BJ (cell line): Measurements from ENCODE around the gene PANK2. TPM values are rescaled to one million over a fixed set of nuclear protein-coding genes. Genes with fewer than 3 reads are reported as not detected.

ENCODE experiments used
- CTCF ChIA-PET: fragments of 350-600 bp; formaldehyde crosslinking; extraction: SDS; loops from one replicate; lab custom pipeline; 2021; ENCODE audit warnings: antibody characterized with exemption, inconsistent platforms; lab: Yijun Ruan, JAX
- POLR2A ChIA-PET: fragments of 300-600 bp; sonication (Branson Sonifier 250); formaldehyde crosslinking; extraction: SDS; loops from one replicate; lab custom pipeline; 2021; ENCODE audit warnings: antibody characterized with exemption; lab: Charles Lee
- DNase-seq: peaks from one replicate; pipeline ENCODE4 v3.0.0-alpha.2; 2011; ENCODE audit warnings: low read depth
- H3K27me3 ChIP-seq: 2 replicates; pipeline ENCODE4 v1.6.0; 2011; ENCODE audit warnings: low read length; ENCODE audit not compliant: control insufficient read depth, insufficient read depth
- H3K36me3 ChIP-seq: 2 replicates; pipeline ENCODE4 v1.5.1; 2011; ENCODE audit warnings: low read length; ENCODE audit not compliant: control insufficient read depth, insufficient read depth
- H3K4me3 ChIP-seq: 2 replicates; pipeline ENCODE4 v1.5.1; 2011; ENCODE audit warnings: low read depth, mild to moderate bottlenecking, control low read depth, low read length
- polyA plus RNA-seq: library from polyadenylated mRNA; depleted of rRNA; stranded (reverse); fragments of >200 nt; gene quantifications from 2 replicates; pipeline ENCODE4 v1.2.3, GENCODE V29; 2011
- TF ChIP-seq, protein P1 (sequence below): IDR thresholded peaks from 2 replicates; pipeline ENCODE4 v1.5.1; 2011; ENCODE audit warnings: low read depth, mild to moderate bottlenecking, control low read depth, inconsistent platforms, low read length, moderate library complexity; ENCODE audit not compliant: insufficient read depth

The PANK2 gene
- polyA plus RNA-seq, 1 experiment = 12.5 TPM

DNA sequence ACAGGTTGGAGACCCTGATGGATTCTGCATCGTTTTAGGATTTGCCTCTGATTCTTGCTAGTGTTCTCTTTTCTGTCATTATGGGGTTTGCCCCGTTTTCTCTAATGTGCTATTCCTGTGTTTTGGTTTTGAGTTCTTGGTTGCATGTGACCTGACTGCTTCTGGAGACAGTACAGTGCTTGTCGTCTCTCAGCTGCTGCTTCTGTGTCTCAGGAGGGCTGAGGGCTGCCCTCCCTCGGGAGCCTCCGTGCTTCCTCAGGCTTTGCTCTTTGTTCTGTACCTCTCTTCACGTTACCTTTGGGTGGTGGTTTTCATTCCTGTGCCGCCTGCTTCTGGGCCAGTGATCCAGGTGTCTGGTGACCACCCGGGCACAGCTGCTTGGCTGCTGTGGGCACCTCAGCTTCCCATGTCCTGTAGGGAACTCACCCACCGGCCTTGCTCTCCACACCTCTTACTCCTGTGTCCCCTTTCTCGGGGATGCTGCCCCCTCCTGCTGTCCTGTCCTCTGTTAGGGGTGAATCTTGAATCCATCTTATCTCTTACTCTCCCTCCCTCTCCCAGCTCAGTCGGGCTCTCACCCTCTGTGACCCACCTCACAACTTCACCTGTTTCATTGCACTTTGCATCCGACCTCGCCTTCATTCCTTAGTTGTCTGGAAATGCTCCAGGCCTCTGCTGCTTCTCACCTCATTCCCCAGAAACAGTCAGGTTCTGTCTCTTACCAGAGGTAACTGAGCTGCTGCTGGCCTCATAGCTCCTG, 33.2 kb downstream of the PANK2 start:
- DNase-seq = no peak
- Histone ChIP-seq H3K4me3 (no peak overlapping the region), H3K27me3 (no peaks in the 10 kb centered on the region), H3K36me3 (peaks cover 22% of the 10 kb centered on the region)
- ChIA-PET CTCF (interaction anchor here (2.0 kb wide), 1 partner anchor 104 kb away, joined by 5 read pairs; no protein-coding TSS in a partner anchor), POLR2A (no interaction called here)
- TF ChIP-seq, protein P1, sequence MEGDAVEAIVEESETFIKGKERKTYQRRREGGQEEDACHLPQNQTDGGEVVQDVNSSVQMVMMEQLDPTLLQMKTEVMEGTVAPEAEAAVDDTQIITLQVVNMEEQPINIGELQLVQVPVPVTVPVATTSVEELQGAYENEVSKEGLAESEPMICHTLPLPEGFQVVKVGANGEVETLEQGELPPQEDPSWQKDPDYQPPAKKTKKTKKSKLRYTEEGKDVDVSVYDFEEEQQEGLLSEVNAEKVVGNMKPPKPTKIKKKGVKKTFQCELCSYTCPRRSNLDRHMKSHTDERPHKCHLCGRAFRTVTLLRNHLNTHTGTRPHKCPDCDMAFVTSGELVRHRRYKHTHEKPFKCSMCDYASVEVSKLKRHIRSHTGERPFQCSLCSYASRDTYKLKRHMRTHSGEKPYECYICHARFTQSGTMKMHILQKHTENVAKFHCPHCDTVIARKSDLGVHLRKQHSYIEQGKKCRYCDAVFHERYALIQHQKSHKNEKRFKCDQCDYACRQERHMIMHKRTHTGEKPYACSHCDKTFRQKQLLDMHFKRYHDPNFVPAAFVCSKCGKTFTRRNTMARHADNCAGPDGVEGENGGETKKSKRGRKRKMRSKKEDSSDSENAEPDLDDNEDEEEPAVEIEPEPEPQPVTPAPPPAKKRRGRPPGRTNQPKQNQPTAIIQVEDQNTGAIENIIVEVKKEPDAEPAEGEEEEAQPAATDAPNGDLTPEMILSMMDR = no peak

DNA sequence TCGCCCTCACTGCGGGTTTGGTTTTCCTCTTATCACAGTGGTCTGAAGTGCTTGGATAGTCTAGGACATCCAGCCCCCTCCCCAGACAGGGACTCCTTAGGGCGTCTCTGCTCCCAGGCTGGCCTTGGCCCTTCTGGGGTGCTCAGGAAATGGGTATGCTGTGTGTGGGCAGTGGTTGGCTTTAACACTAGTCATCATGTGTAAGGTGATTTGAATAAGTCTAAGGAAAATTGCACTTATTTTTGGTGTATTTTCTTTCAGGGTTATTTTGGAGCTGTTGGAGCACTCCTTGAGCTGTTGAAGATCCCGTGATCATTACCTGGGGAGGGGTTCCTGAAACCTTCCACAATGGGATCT, 33.8 kb downstream of the PANK2 start:
- Histone ChIP-seq H3K36me3 (peaks cover 22% of the 10 kb centered on the region), H3K27me3 (no peaks in the 10 kb centered on the region), H3K4me3 (no peak overlapping the region)
- ChIA-PET CTCF (interaction anchor here (2.0 kb wide), 1 partner anchor 105 kb away, joined by 5 read pairs; no protein-coding TSS in a partner anchor), POLR2A (no interaction called here)
- TF ChIP-seq, protein P1 = no peak
- no peak for DNase-seq

- CTCF ChIA-PET = no interaction called here
- TF ChIP-seq, protein P1 = no peak
- no peak for DNase-seq
- peaks cover 19% of the 10 kb centered on the region for H3K36me3 ChIP-seq
- POLR2A ChIA-PET = no interaction called here
- no peak overlapping the region for H3K4me3 ChIP-seq
- no peaks in the 10 kb centered on the region for H3K27me3 ChIP-seq
Observed at GRCh38 chr20:3923818-3924217, 34.6 kb downstream of the PANK2 start.

DNA sequence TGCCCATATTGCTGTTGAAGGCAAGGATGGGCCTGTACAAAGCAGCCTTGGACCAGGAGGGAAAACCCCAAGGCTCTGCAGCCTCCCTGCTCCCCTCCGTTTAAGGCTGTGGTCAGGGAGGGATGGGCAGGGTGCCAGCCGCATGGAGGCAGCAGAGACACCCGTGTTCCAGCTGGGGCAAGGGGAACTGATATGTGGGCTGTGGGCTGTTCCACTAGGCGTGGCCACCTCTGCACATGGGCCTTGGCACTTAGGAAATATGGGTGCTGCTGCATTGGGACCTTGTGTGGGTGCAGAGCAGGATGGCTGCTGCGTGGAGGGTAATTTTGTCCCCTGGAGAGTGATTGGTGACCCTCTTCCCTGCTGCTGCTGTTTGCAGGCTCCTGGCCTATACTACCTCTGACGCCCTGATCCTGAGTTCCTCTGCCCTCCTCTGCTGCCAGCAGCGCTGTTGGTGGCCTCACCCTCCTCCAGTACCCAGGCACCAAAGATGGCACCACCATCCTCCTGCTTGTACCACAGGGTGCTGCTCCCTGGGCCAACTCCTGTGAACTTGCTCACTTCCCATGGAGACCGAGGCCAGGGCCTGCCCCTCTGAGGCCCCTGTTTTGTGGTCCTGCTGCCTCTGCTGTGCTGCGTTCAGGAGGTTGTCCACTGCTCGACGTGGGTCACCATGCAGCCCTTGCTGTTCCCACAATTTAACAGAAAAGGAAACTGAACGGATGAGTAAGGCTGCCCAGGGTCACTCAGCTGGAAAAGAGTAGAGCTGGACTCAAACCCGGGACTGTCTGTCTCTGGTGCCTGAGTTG, 35.3 kb downstream of the PANK2 start:
- H3K36me3 ChIP-seq = peaks cover 19% of the 10 kb centered on the region
- CTCF ChIA-PET = interaction anchor here (1.7 kb wide), 1 partner anchor 147 kb away, joined by 4 read pairs; no protein-coding TSS in a partner anchor
- H3K4me3 ChIP-seq = no peak overlapping the region
- no peak for DNase-seq
- TF ChIP-seq, protein P1 = no peak
- POLR2A ChIA-PET = no interaction called here
- H3K27me3 ChIP-seq = no peaks in the 10 kb centered on the region

DNA sequence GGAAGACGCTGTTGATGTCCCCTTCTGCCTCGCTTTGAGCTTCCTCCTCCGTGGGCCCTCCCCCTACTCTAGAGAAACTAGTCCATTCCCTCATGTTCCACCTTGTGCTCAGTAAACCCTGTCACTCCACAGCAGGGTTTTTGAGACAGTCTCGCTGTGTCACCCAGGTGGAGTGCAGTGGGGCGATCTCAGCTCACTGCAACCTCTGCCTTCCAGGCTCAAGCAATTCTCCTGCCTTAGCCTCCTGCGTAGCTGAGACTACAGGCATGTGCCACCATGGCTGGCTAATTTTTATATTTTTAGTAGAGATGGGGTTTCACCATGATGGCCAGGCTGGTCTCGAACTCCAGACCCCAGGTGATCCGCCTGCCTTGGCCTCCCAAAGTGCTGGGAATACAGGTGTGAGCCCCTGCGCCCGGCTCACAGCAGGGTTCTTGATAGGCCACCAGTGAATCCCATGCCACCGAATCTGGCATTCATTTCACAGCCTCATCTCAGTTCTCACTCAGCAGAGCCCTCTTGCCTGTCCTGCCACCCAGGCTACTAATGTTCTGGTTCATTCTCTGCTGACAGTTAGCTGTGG, 36.0 kb downstream of the PANK2 start:
- no peak overlapping the region for H3K4me3 ChIP-seq
- POLR2A ChIA-PET = no interaction called here
- no peak for DNase-seq
- H3K27me3 ChIP-seq = no peaks in the 10 kb centered on the region
- H3K36me3 ChIP-seq = peaks cover 19% of the 10 kb centered on the region
- TF ChIP-seq, protein P1 = no peak
- CTCF ChIA-PET = interaction anchor here (1.7 kb wide), 1 partner anchor 146 kb away, joined by 4 read pairs; no protein-coding TSS in a partner anchor
